Amniotic stem cell (primary cell): Measurements from ENCODE around the gene AUP1.
"Not testable (repeated sequence)": the region's sequence is repeated elsewhere in the genome, so short reads cannot be mapped to it uniquely, and the experiment has no call there.

Source experiments
- DNase-seq: peaks from one replicate; lab custom pipeline; 2025; lab: John Stamatoyannopoulos, UW

The AUP1 gene, protein sequence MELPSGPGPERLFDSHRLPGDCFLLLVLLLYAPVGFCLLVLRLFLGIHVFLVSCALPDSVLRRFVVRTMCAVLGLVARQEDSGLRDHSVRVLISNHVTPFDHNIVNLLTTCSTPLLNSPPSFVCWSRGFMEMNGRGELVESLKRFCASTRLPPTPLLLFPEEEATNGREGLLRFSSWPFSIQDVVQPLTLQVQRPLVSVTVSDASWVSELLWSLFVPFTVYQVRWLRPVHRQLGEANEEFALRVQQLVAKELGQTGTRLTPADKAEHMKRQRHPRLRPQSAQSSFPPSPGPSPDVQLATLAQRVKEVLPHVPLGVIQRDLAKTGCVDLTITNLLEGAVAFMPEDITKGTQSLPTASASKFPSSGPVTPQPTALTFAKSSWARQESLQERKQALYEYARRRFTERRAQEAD

DNA sequence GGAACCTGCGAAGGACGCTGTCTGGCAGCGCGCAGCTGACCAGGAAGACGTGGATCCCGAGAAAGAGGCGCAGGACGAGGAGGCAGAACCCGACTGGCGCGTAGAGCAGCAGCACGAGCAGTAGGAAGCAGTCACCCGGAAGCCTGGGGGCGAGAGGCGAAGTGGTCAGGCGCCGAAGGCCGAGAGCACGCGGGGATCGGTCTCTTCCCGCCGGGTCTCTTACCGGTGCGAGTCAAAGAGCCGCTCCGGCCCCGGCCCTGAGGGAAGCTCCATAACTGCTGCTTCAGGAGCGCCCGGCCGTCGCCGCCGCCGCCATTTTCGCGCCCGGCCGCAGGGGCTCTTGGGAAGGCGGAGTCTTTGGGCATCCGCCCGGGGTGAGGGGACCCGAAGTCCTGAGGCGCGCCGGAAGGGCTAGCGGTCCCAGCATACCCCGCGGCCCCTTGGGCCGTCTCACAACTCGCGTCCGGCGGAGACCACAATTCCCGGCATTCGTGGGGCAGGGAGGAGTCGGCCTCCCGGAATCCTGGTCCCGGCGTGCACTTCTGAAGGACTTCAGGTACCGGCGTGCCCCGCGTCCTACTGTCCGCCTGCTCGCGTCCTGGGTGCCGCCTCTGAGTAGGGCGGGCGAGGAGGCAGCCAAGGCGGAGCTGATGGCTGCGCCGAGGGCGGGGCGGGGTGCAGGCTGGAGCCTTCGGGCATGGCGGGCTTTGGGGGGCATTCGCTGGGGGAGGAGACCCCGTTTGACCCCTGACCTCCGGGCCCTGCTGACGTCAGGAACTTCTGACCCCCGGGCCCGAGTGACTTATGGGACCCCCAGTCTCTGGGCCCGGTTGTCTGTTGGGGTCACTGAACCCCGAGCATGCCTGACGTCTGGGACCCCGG is at the start of gene AUP1, which contains the start of gene HTRA2:
TSS of gene AUP1 (minus strand) at position 350 of the 882 bp plus-strand sequence. CDS start at position 273, 77 bp downstream.
TSS of gene HTRA2 (plus strand) at position 577 of the 882 bp plus-strand sequence. CDS start at position 651, 74 bp downstream.
- peak; percentile 99 for DNase-seq

DNA sequence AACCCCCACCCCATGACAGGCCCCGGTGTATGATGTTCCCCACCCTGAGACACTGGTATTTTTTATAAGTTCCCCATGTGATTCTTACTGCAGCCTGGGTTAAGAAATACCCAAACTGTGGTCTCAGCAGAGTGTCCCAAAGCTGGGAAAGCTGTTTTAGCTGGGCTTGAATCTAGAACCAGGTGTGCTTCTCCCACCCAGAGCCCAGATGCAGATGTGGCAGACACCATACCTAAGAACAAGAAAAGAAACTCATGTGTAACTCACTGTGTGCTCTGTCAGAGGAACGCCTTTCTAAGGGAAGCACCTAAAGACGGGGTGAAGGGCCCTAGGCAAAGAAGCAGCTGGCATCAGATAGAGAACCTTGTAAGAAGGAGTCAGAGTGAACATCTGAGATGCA is 48.9 kb upstream of the AUP1 start:
- no peak for DNase-seq

DNA sequence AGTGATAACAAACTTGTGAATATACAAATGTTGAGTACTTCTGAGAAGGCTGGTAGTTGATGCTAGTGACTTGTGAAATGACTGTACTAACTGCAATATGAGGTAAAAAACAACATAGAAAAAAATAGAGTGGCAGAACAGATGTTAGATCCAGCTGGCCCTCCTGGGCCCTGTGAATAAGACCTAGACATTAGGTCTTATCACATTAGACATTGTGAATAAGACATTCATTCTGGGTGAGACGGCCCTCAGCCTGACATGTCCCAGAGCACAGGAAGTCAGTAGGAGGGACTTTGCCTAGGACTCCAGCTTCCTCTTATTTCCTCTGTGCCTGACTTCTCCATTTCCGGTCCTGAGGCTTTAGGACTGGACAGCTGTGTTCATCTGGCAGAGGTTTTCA is 47.9 kb upstream of the AUP1 start:
- DNase-seq = no peak

DNA sequence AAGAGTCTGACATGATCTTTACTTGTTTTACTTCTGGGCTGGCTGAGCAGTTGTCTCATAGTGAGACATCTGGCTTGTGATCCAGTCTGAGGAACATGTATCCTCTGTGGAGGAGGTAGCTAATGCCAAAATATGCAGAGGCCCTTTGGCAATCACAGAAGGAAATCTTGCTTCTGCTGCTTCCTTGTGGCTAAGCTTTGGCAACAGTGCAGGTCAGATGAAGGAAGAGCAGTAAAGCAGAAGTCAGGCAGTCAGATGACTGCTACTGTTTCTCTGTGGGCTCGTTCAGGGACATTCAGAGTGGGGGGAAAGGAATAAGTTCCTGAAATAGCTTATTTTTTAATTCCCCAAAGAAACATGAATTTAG is 47.3 kb upstream of the AUP1 start:
- DNase-seq = no peak

DNA sequence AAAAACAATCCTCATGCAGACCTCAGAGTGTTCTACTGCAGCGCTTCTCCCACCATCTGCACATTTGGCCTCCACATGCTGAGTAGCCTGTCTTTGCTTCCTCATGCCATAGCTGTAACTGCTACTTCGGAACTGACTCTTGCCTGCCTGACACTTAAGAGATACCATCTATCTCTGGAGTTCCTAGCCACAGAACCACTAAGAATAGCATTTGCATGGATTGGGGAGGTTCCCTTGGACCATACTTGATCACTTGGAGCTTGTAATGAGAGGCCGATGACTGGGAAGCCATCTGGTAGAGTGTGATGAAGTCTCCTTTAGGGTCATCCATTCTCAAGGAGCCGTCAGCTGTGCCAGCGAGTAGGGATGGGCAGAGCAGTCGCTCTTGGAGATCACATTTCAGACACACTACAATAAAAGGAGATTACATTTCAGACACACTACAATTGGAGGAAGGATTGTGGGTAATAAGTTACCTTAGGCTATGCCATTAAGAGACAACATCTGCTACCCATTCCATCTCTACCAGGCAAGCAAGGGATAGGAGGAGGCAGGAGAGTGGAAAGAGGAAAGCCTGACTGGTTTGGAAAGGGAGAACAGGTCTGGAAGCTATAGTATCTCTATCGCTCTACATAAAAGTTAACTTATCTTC is 46.8 kb upstream of the AUP1 start:
- no peak for DNase-seq

DNA sequence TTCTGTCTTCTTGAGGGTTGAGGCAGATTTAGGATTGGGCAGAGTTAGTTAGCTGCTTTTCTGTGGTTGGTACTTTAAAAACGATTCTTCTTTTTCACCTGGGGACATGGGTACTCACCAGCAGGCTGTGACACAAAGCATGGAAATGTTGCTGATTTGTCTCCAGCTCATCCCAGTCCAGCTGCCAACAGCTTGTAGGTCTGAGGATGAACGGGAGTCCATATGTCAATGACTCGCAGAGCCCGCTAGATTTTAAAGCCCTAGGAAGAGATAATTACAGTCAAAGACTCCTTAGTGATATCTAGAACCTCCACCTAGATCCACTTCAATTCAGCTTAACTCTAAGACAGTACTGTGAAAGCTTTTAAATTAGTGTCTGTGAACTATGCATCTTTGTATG is 45.8 kb upstream of the AUP1 start:
- no peak for DNase-seq

DNA sequence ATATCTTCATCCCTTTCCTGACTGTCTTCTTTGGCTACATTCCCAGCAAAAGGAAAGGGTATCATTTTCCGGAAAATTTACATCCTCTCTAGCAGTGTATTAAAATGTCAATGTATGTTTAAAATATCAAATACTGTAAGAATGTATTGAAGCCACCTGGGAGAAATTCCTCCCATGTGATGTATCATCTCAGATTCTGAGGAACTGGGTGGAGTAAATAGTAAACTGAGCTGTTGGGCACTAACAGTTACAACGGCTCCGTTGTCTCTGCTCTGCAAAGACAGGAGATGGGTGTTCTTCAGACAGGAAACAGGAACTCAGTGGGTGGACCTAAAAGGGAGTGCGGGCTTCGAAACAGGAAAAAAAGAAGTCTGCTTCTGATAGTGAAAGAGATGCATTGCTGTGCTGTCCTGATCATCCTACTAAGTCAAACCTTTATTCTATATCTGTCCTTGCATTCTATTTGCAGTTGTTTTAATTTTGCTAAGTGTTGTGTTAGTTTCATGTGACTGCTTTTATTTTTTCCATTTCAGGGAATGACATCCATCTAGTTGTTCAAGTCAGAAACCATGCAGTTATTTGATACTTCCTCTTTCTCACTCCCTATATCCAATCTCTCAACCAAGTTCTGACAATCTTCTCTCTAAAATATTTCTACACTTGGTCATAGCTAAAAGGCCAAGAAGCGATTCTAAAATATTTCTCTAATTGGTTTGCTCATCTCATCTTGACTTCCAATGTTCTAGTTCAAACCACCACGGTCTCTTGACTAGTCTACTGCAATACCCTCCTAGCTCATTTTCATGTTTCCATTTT is 44.4 kb upstream of the AUP1 start:
- no peak for DNase-seq

DNA sequence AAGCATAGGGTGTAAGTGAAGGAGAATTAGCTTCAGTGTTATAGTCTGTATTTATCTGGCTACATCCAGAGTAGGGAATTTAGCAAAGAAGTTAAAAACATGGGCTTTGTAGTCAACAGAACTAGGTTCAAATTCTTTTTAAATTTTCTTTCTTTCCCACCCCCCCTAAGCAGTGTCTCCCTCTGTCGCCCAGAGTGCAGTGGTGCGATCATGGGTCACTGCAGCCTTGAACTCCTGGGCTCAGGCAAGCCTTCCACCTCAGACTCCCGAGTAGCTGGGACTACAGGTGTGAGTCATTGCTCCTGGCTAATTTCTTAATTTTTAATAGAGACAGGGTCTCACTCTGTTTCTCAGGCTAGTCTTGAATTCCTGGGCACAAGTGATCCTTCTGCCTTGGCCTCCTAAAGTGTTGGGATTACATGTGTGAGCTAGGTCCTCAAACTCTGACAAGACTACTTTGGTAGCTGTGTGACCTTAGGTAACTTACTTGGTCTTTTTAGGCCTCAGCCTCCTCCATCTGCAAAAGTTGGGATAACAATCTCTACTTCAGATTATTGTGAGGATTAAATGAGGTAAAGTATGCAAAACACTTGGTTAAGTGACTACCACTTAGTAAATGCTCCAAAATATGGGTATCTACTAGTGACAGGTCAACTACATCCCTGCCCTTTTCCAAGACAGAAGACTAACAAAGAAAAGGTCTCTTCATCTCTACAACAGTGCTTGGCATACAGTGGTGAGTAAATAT is 42.8 kb upstream of the AUP1 start:
- no peak for DNase-seq

DNA sequence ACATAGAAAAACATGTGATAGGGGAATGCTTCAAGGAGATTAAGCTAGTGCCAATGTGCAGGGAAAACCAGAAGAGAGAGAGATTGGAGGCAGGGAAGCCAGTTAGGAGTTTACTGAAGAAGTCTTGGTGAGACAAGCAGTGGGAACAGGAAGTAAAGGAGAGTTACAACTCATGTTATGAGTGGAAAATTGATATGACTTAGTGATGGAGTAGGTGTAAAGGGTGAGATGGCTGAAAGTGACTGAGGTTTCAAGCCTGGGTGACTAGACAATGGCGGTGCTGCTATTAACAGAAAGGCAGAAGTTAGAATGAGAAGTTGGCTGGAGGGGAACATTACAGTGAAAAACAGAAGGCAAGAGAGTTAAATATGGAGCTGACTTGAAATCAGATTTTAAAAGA is 41.6 kb upstream of the AUP1 start:
- DNase-seq = no peak

DNA sequence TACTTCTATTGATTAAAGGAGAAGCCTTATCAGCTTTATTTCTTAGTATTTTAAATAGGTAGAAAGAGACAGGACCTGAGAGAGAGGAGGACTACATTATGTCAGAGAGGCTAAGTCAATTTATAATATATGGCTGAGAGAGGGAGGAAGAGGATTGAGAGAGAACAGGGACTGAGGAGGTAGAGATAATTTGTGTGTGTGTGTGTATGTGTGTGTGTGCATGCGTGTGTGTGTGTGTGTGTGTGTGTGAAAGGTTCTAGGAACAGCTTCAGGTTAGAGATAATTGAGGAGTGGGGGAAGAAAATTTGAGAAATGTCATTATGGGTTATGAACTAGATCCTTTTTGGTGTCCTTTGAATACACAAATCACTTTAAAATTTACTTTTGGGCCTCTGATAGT is 40.2 kb upstream of the AUP1 start:
- no peak for DNase-seq

DNA sequence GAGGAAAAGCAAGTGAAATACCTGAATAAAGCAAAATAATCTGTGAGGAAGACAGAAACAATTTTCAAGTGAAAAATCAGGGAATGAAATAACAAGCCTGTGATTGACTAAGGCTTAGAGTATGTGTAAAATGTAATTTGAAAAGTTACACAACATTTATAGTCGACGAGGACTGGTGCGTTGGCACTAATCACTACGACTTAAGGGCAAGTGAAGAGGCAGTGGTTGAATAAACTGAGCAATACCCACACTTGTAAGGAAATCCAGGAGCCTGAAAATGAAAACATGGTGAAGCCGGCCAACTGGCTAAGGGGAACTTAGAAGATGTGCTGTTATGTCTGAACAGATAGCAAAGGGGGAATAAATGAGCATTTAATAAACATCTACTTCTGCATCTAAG is 38.4 kb upstream of the AUP1 start:
- peak; percentile 39 for DNase-seq

DNA sequence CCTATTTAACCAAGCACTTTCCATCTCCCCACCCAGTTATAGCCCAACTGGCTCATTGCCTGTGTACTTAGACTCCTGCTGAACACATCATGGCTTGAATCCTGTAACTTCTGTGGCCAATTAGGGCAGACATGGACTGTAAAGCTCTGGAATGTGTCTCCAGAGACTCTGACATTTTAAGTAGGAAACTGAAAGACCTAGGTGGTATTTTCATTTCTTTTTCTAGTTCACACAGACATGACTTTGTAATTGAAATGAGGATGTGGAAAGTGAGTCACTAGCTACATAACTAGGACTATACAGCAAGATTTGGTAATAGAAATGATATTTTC is 37.2 kb upstream of the AUP1 start:
- DNase-seq = peak; percentile 75

DNA sequence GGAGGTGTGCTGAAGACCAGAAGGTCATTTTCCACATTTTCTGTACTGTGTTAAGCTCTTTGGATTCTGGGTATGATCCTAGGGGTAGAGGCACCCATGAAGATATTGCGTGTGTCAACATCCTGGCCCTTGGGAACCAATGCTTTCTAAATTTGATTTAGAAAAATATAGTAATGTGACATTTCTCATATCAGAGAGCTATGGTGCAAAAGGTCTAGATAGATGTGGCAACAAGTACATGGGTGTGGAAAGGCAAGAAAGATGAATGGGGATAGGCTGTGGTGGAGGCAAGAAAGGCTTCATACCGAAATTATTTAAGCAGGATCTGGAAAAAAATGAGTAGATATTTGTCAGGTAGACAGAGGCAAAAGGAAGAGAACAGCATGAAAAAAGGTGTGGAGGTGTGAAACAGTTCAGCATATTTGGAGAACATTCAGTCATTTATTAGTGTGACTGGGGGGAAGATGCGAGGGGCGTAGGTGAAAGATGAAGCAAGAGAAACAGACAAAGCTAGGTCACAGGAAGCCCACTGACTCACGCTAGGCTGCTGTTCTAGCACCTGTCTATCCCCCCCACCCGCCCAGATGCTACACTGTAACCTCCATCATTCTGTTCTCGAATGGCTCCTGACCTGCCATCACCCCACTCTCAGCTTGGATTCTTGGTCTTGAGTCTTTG is 36.7 kb upstream of the AUP1 start:
- DNase-seq = no peak

DNA sequence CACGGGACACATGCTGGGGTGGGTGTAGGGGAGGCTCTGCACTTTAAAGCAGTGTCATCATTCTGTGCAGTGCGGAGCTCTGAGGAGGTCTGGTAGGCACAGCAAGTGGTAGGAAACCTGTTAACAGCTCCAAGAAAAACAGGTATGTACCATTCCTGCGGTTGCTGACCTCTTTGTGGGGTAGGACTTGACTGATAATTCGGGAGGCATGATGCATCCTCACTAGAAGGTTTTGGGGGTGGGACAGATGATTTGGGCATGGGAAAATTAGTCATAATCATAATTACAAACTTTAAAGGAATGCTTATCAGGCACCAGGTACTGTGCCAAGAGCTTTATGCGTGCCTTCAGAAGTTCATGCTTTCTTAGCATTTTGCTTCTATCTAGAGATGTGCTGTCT is 34.7 kb upstream of the AUP1 start:
- no peak for DNase-seq

DNA sequence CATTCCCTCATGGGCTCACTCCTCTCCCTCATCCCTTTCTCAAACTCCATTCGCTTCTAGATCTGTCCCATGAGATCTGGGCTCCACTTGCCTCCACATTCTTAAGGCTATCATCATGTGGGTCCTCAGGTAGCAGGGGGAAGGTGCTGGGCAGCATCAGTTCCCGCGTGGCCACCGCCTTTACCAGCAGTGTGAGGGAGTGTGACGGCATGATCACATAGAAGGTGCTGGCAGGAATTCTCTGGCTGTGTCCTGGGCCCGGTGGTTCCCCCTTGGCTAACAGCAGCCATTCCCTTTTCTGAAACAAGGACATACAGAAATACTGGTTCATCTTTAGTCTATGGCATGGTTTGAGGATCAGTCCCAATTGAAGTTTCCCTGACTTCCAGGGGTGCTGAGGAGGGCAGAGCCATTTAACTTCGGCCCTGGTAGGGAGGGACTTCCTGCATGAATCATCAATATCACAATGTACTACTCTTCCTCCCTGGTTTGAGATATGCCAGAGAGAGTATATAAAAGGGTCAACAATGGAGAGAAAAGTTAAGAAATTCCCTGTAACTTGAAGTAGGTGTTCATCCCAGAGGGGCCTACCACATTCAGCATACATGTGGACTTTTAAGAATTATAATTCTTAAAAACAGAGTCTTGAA is 32.7 kb upstream of the AUP1 start:
- DNase-seq = no peak

DNA sequence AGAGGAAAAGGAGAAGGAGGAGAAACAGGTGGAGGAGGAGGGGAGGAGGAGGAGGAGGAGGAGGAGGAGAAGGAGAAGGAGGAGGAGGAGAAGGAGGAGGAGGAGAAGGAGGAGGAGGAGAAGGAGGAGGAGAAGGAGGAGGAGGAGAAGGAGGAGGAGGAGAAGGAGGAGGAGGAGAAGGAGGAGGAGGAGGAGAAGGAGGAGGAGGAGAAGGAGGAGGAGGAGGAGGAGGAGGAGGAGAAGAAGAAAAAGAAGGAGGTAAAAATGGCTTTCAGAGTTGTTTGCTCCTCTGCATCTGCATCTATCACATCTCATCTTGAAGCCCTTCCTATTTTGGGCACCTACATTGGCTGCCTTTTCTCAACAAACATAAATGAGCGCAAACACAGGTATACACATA is 31.5 kb upstream of the AUP1 start:
- DNase-seq = not testable (repeated sequence)

DNA sequence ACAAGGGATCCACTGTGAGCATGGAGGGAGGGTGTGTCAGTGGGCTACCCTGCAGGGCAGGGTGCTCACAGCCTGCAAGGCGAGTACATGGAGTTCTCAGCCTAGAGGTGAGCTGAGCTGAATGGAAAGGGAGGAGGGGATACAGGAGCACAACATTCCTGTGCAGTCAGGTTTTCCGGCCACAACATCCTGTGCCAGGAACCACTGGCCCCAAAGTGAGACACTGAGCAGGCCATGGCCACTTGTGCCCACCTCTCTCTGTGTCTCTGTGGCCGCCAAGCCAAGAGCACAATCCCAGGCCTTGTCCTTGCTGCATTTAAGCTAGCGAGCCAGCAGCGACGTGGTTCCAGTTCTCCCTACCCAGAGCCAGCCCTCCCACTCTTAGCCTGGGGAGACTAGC is 31.1 kb upstream of the AUP1 start:
- no peak for DNase-seq

DNA sequence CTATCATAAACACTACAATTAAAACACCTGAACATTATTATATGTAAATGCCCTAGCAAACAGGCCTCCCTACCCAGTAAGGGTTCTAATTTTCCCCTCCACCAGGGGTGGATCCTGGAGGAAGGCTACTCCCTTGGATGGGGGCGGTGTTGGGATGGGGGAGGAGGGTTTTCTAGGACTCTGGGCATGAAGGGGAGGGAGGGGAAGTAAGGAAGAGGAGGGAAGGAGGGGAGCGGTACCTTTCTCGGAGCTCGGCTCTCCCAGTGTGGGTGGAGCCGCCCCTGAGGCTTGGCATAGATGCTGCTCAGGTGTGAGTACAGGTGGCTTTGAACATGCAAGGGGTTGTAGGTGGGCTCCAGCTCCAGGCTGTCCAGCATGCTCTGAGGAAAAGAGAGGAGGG is 30.4 kb upstream of the AUP1 start:
- DNase-seq = no peak

DNA sequence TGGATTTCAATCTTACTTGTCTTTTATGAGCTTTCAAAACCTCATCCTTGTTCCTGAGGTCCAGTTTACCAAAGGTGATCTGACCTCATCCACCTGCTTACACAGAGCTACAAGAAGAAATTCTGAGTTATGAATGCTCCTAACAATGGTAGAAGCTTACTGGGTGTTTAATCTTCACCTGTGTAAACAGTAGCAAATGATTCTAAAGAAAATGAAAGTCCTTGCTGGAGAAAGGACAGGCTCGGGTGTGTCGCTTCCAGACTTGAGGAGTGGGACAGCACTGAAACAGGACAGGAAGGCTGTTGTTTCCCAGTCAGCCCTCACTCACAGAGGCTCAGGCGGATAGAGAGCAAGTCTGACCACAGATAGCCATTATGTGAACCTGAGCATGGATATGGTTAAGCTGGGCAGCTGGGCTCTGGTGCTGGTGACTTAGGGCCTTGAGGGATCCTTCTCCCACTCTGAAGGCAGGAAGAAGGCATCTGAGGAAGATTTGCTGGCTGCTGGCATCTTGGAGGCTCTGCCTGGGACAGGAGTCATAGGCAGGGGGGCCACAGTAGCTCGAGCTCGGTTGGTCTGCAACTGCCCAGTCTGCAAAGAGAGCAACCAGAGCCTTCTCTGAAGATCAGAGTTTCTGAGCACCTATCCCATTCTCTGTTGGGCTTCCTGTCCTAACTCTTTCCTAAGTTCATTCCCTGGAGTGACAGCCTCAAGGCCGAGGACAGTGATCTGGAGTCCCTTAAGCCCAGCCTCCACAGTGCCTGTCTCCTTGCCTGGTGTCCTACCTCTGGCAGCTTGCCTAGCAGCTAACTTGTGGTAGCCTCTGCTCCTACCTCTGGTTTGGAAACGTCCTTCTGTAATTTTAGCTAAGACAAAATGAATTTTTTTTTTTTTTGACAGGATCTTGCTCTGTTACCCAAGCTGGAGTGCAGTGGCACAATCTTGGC is 29.1 kb upstream of the AUP1 start:
- DNase-seq = no peak
